Measurements from ENCODE around the gene SF3A2.

SF3A2 gene

DNA sequence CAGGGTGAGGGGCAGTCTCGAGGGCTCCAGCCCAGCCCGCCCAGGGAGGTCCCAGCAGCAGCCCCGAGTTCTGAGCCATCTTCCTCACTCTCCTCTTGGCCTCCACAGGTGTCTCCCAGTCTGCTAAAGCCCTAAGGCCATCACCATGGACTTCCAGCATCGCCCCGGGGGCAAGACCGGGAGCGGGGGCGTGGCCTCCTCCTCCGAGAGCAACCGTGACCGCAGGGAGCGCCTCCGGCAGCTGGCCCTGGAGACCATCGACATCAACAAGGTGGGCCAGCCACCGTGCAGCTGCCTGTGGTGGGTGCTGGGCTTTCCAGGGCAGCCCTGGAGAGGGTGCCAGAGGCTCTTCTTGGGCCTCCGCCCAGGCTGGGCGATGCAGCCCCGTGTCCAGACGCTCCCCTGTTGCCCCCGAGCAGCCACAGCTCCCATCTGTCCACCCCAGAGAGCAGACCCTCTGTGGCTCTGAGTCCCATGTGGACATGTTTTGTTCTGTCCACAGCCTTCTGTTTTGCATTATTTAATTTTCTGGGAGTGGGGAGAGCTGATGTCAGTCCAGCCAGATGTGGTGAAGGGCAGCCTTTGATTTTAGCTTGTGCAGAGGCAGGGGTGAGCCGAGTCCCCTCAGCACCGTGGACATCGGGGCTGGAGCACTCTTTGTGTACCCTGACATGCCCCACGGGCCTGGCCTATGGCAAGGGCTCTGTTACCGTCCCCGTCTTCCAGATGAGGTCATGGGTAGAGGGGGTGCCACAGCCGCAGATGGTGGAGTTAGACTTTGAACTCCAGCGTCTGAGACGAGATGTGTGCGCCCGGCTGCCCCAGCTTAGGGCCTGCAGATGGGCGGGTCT is 6.9 kb downstream of the SF3A2 start:
- FAIRE-seq = no peak

DNA sequence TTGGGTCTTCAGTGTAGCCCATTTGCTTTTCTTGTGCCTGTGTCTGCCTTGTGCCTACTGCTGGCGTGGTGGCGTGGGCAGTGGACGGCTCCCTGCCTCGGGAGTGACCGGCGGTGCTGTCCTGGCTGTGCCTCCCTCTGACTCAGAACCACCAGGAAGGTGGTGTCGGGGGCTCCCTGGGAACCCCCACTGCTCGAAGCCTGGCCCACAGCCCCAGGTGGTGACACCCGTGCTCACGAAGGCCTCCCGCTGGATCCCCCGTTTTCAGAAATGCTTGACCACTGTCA is 7.4 kb downstream of the SF3A2 start:
- FAIRE-seq = no peak

DNA sequence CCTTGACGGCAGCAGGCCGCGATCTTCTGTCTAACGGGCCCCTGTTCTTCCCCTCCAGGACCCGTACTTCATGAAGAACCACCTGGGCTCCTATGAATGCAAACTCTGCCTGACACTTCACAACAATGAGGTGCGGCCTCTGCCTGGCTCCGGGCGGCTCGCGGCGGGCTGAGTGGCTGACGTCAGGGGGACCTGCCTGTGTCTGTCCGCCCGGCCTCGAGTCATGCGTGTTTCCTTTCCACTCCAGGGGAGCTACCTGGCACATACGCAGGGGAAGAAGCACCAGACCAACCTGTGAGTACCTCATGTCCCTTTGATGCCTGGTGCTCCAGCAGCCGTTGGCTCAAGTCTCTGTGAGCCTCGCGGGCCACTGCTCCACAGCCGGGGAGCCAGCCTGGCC is 7.9 kb downstream of the SF3A2 start:
- no peak for FAIRE-seq

DNA sequence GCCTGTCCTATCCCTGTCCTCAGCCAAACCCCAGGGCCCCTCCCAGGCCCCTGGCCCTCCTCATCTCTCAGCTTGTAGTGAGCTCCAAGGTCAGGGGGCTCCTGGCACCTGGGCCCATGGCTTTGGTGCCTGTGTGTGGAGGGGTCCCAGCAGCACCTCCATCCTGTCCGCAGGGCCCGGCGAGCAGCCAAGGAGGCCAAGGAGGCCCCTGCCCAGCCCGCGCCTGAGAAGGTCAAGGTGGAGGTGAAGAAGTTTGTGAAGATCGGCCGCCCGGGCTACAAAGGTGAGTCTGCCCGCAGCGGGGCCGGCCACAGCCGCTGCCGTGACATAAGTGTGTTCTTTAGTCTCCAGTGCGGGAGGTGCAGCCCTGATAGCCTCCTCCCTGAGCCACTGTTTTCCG is 8.6 kb downstream of the SF3A2 start:
- FAIRE-seq = no peak

DNA sequence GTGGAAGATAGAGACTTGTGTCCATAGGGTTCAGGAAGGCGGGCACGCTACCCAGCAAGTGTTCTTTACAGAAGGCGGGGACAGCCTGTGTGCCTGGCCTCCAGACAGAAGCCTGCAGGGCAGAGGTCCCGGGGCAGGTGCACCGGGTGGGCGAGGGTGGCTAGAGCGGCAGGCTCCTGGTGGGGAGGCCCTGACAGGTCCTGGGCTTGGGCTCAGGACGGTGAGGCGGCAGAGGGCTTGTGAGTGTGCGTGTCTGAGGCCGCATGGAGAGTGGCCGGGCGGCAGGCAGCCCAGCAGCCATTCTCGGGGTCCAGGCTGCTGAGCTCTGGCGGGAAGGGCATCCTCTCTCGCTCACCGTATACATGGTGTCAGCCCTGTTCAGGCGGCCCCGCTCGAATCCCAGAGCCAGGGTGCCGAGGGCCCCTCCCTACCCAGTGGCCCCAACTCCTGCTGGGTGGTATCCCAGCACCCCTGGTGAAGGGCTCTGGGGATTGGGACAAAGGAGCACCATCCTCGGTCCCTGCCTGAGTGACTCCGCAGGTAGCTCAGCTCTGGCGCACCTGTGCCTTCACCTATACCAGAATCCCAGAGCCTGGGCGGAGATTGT is 9.5 kb downstream of the SF3A2 start:
- no peak for FAIRE-seq

DNA sequence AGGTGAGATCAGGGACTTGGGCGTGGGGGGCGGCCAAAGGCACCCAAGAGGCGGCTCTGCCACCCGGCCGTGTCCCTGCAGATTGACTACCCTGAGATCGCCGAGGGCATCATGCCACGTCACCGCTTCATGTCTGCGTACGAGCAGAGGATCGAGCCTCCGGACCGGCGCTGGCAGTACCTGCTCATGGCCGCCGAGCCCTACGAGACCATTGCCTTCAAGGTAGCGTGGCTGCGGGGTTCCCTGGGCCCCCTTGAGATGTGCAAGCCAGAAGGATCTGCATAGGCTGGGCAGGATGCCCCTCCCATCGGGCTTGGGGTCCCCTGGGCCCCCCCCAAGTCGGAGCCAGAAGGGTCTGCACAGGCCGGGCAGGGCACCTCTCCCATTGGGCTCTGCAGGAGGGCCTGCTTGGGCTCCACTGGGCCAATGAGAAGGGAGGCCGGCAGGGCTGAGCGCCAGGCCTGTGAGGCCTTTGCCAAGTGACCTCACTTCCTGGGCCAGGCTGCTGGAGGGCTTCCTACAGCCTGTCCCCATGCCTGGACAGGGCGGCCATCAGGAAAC is 10.3 kb downstream of the SF3A2 start:
- FAIRE-seq = no peak

DNA sequence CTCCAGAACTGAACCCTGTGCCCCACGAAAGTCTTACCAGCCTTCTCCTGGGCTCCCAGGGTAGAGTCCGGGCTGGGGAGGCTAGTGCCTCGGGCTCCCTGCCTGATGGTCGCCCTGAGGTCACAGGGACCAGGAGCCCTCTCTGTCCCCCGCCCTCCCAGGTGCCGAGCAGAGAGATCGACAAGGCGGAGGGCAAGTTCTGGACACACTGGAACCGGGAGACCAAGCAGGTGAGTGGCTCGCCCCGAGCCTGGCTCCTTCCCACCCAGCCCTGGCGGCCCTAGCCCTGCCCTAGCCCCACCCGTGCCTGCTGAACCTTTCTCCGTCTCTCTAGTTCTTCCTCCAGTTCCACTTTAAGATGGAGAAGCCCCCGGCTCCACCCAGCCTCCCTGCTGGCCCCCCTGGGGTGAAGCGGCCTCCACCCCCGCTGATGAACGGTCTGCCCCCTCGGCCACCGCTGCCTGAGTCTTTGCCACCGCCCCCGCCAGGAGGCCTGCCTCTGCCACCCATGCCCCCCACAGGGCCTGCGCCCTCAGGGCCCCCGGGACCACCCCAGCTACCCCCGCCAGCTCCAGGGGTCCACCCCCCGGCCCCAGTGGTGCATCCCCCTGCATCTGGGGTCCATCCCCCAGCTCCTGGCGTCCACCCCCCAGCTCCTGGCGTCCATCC is 10.9 kb downstream of the SF3A2 start:
- FAIRE-seq = no peak

DNA sequence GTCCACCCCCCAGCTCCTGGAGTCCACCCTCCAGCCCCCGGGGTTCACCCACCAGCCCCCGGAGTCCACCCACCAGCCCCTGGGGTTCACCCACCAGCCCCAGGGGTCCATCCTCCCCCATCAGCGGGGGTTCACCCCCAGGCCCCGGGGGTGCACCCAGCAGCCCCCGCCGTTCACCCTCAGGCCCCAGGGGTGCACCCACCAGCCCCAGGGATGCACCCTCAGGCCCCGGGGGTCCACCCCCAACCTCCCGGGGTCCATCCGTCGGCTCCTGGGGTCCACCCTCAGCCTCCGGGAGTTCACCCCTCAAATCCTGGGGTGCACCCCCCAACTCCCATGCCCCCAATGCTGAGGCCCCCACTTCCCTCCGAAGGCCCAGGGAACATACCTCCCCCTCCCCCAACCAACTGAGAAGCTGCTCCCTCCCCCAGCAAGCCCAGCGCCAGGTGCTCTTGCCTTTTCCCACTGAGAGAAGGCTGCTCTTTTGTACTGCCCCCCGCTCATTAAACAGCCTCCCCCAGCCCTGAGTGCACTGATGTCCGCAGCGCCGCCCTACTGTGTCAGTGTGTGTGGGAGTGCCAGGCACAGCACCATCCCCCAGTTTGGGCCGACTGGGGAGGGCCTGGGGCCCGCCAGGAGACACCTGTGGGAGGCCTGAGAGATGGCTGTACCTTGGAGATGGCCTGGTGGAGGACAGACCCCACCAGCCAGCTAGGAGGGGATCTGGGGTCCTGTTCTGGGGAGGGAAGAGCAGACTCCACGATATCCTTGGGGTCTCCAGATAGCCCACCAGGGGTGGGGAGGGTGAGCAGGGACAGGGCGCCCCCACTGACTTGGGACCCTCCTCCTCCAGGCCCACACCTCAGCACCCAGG is 11.7 kb downstream of the SF3A2 start:
- FAIRE-seq = no peak

DNA sequence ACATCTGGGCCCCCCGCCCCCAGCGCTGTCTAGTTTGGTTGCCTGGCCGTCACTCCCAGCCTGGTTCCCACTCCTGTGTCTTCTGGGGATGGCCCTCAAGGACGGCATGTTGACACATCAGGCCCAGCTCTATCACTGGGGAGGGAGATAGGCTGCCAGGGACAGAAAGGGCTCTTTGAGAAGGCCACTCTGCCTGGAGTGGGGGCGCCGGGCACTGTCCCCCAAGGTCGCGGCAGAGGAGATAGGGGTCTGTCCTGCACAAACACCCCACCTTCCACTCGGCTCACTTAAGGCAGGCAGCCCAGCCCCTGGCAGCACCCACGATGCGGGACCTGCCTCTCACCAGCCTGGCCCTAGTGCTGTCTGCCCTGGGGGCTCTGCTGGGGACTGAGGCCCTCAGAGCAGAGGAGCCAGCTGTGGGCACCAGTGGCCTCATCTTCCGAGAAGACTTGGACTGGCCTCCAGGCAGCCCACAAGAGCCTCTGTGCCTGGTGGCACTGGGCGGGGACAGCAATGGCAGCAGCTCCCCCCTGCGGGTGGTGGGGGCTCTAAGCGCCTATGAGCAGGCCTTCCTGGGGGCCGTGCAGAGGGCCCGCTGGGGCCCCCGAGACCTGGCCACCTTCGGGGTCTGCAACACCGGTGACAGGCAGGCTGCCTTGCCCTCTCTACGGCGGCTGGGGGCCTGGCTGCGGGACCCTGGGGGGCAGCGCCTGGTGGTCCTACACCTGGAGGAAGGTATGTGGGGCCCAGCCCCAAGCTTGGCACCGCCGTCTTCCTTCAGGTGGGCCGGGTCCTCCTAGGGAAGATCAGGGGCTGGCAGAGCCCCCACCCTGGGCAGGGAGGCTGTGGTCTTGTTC is 12.6 kb downstream of the SF3A2 start, which contains the start of gene AMH:
Gene AMH (plus strand): TSS at position 314 of the 857 bp plus-strand sequence. CDS start 10 bp downstream, at position 324.
- no peak for FAIRE-seq

DNA sequence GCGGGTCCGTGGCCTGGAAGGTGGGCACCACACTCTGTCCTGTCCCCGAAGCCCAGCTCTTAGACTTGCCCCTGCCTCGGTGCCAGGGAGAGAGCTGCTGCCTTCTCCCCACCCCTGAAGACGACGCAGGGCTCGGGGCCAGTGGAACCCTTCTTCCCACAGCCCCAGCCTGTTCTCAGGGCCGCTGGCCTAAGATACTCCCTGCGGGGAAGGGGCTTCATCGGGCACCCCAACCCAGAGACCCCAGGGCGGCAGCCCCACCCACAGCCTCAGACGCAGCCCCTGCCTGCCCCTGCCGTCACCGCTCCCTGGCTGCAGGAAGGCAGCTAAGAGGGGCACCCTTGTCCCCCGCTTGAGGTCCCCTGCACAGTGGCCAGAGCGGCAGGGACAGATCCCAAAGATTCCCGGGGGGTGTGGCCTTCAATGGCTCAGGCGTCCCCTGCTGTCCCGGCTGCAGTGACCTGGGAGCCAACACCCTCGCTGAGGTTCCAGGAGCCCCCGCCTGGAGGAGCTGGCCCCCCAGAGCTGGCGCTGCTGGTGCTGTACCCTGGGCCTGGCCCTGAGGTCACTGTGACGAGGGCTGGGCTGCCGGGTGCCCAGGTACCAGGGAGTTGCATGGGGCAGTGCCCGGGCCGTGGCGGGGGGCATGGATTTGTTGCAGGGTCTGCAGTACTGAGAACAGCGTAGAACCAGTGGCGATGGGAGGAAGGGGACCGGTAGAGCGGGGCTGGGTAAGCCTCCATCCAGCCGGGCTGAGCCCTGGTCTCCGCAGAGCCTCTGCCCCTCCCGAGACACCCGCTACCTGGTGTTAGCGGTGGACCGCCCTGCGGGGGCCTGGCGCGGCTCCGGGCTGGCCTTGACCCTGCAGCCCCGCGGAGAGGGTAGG is 13.5 kb downstream of the SF3A2 start:
- no peak for FAIRE-seq

DNA sequence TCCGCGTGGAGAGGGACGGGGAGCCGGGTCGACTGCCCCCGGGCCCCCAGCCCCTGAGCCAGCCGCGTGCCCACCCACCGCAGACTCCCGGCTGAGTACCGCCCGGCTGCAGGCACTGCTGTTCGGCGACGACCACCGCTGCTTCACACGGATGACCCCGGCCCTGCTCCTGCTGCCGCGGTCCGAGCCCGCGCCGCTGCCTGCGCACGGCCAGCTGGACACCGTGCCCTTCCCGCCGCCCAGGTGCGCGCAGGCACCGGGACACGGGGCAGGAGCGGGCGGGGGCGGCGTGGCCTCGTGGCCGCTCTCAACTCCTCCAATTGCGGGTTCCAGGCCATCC is 14.1 kb downstream of the SF3A2 start:
- no peak for FAIRE-seq

DNA sequence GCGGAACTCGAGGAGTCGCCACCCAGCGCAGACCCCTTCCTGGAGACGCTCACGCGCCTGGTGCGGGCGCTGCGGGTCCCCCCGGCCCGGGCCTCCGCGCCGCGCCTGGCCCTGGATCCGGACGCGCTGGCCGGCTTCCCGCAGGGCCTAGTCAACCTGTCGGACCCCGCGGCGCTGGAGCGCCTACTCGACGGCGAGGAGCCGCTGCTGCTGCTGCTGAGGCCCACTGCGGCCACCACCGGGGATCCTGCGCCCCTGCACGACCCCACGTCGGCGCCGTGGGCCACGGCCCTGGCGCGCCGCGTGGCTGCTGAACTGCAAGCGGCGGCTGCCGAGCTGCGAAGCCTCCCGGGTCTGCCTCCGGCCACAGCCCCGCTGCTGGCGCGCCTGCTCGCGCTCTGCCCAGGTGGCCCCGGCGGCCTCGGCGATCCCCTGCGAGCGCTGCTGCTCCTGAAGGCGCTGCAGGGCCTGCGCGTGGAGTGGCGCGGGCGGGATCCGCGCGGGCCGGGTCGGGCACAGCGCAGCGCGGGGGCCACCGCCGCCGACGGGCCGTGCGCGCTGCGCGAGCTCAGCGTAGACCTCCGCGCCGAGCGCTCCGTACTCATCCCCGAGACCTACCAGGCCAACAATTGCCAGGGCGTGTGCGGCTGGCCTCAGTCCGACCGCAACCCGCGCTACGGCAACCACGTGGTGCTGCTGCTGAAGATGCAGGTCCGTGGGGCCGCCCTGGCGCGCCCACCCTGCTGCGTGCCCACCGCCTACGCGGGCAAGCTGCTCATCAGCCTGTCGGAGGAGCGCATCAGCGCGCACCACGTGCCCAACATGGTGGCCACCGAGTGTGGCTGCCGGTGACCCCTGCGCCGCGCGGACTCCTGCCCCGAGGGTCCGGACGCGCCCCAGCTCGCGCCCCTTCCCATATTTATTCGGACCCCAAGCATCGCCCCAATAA is 14.8 kb downstream of the SF3A2 start:
- no peak for FAIRE-seq

DNA sequence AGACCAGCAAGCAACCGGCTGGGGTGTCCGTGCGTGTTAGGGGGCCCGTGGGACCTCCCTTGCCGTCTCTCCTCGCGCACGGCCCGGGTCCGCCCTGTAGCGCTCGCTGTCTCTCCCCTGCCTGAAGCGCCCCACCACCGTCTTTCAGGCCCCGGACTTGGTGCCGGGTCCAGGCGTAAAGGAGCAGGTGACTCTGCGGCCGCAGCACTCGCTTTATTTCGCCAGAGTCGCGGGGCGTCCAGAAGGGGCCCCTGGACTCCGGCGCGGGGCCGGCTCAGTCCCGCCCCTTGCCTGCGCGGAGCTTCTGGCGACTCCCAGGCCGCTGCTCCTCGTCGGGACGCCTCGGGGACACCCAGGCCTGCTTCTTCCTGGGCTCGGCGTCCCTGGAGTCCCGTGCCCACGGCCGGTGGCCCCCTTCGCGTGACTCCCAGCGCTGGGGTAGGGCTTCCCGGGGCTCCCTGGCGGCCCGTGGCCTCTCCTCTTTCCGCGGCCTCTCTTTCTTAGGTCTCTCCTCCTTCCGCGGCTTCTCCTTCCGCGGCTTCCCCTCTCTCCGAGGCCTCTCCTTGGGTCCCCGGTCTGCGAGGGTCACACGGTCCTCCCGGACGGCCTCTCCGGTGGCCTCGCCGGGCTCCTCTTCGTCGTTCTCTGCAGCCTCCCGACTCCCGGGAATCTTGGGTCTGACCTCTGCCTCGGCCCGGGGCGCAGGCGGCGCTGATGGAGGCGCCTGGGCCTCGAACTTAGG is 15.6 kb downstream of the SF3A2 start:
- FAIRE-seq = no peak

DNA sequence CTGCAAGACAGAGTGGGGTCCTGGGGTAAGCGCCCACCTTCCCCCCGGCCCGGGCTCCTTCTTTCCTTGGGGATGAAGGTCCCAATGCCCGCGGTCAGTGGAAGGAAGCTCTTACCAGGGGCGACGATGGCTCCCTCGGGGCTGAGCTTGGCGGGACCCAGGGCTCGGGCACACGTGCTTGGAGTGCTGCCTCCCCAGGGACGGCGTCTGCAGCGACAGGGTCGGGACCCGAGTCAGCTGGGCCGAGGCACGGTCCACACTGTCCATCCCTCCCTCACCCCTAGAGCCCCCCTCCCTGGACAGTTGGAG is 16.1 kb downstream of the SF3A2 start:
- FAIRE-seq = no peak

DNA sequence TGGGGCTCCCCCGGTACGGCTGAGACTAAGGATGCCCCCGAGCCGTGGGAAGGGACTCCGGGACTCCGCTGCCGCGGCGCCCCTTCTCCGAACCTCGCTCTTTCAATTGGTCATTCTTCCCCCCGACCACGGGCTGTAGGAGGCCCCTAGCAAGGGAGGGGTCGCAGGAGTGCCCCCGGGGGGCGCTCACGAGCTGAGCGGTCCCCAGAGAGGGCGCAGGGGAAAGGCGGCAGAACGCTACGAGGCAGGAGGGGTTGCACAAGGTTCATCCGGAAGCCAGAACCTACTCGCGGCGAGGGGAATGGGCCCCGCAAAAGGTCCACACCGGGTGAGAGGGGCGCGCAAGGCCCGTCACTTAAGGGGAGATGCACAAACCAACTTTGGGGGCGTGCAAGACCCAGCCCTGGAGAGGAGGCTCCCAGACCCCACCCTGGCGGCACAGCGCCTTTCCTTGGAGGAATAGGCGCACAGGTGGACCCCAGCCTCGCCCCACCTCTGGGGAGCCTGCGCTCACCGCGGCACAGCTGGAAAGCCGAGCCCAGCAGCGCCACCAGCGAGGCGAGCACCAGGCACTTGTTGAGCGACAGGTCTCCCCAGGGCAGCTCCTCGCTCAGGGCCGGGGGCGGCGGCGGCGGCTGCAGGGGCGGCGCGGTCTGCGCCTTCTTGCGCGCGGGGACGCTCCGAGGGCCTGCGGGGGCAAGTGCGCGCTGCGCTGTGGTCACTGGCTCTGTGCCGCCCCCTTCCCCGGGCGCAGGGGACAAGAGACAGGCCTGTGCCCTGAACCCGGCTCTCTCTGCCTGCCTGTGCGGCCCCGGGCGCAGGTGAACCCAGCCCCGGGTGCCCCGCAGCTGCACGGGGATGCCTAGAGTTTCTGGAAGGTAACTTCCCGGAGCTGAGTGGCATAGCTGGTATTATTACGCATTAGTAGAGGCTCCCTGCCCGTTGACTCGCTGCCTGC is 16.8 kb downstream of the SF3A2 start:
- no peak for FAIRE-seq

DNA sequence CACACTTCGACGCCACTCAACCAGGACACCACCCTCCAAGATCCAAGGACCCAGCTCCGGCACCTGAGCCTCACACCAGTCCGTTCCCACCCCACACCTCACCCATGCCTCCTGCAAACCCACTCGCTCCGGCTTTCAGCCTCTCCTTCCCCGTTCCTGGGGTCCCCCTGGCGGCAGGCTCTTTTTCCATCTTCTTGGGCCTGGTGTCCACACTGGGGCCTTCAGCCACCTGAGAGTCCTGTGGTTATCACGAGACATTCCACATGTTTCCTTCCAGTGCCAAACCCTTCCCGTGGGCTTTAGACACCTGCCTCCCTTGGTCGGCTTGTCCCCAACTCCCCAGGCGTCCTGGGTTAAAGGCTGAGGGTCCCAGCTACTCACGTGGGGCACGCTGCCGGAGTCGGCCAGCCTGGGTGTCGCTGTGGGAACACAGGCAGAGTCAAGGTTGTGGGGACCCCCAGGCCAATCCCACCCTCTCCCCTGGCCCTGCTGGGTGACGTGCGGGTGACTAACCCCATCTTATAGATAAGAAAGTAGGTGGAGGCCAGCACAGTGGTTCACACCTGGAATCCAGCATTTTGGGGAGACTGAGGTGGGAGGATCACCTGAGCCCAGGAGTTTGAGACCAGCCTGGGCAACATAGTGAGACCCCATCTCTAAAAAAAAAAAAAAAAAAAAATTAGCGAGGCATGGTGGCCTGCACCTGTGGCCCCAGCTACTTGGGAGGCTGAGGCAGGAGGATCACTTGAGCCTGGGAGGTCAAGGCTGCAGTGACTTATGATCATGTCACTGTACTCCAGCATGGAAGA is 17.6 kb downstream of the SF3A2 start:
- no peak for FAIRE-seq

Measured in A204.1 (cell line).